Spleen (tissue), 11 donors: ENCODE measurements around the gene ZNF746. TPM values are rescaled to one million over a fixed set of nuclear protein-coding genes. Genes with fewer than 3 reads are reported as not detected.

Source experiments
- DNase-seq: peaks from one replicate; pipeline ENCODE4 v3.0.0-alpha.2; 2020
- H3K27ac ChIP-seq, 8 donors: fragments of 200-600 bp; sonication (generic) in 7 of 8; 1 replicate in 4 of 8; 2 replicates in 4 of 8; pipeline versions ENCODE4 v1.5.0 to v1.8.0; 2016 to 2021; ENCODE audit warnings: inconsistent platforms in 4 of 8, mild to moderate bottlenecking in 4 of 8, moderate library complexity in 1 of 8
- H3K27me3 ChIP-seq, 7 donors: fragments of 200-600 bp; sonication (generic) in 6 of 7; replicated peaks in 1 of 7; 1 replicate in 4 of 7; 2 replicates in 3 of 7; pipeline versions ENCODE4 v1.5.0 to v1.8.0; 2016 to 2021; ENCODE audit warnings: inconsistent platforms in 3 of 7, mild to moderate bottlenecking in 1 of 7
- H3K36me3 ChIP-seq, 6 donors: fragments of 200-600 bp; sonication (generic) in 5 of 6; 1 replicate in 4 of 6; 2 replicates in 2 of 6; pipeline versions ENCODE4 v1.5.0 to v1.8.0; 2016 to 2021; ENCODE audit warnings: inconsistent platforms in 2 of 6
- H3K4me1 ChIP-seq, 6 donors: fragments of 200-600 bp; sonication (generic) in 5 of 6; 1 replicate in 3 of 6; 2 replicates in 3 of 6; pipeline versions ENCODE4 v1.5.0 to v1.8.0; 2016 to 2021; ENCODE audit warnings: inconsistent platforms in 3 of 6
- H3K4me3 ChIP-seq, 8 donors: fragments of 200-600 bp; sonication (generic) in 7 of 8; 1 replicate in 4 of 8; 2 replicates in 4 of 8; pipeline versions ENCODE4 v1.5.0 to v1.8.0; 2016 to 2021; ENCODE audit warnings: inconsistent platforms in 4 of 8, mild to moderate bottlenecking in 4 of 8, moderate library complexity in 2 of 8
- H3K9me3 ChIP-seq, 8 donors: fragments of 200-600 bp; sonication (generic) in 7 of 8; 1 replicate in 4 of 8; 2 replicates in 4 of 8; pipeline versions ENCODE4 v1.5.0 to v1.8.0; 2016 to 2021; ENCODE audit warnings: inconsistent platforms in 4 of 8
- CTCF ChIP-seq, 11 experiments: fragments of 200-600 bp in 7 of 11; fragments of 450-650 bp in 4 of 11; sonication (generic) in 4 of 11; IDR thresholded peaks in 8 of 11; conservative IDR thresholded peaks in 3 of 11; 1 replicate in 7 of 11; 2 replicates in 4 of 11; pipeline versions ENCODE4 v1.4.0 to v1.8.0; 2016 to 2021; ENCODE audit warnings: antibody characterized with exemption in 11 of 11, inconsistent platforms in 4 of 11, mild to moderate bottlenecking in 1 of 11
- POLR2A ChIP-seq, 3 donors: fragments of 450-650 bp; IDR thresholded peaks; one replicate each; pipeline ENCODE4 v1.5.1; 2017; ENCODE audit warnings: antibody characterized with exemption in 3 of 3, mild to moderate bottlenecking in 1 of 3
- POLR2AphosphoS5 ChIP-seq, 3 donors: sonication (generic); formaldehyde crosslinking; IDR thresholded peaks; one replicate each; pipeline ENCODE4 v1.5.1; 2017; ENCODE audit warnings: antibody characterized with exemption in 3 of 3
- WGBS, 5 donors: extraction: QIAGEN DNeasy Blood & Tissue Kit in 3 of 5; methylation state at CpG; one replicate each; pipeline versions ENCODE4 v1.1.5 to v1.1.7; 2013 to 2018; 5-methylcytosine and 5-hydroxymethylcytosine counted together
- intact Hi-C: fragments of 100-400 bp; cut with DNase I; formaldehyde crosslinking; loops from one replicate; pipeline ENCODE4 v1.15.0; 2023; ENCODE audit warnings: low total_unique reads
- polyA plus RNA-seq, 3 donors: library from polyadenylated mRNA; stranded (reverse); fragments of 200-250 nt; gene quantifications; one replicate each; pipeline ENCODE4 v1.2.1, GENCODE V29; 2013
- total RNA-seq, 7 donors: library from RNA; depleted of rRNA in 3 of 7; stranded (reverse); fragments of >200 nt in 3 of 7; fragmentation: NEBNext Ultra II Directional in 4 of 7; extraction: Animal tissue kit (Norgen Biotek cat#: 25700) in 4 of 7; gene quantifications; one replicate each; pipeline versions ENCODE4 v1.1.0 to v1.2.1, GENCODE V29; 2016 to 2021
- donor health status: healthy with polysubstance abuse.
- donor health status: DM: no; HTN: no; CAD: no; lungs with moderate emphysema.
- donor health status: DM: no; HTN: no; CAD: no.
- donor health status: Bipolar disorder and iron deficiency.
- donor health status: healthy.
- donor health status: DM: no; HTN: no; CAD: no.
- donor health status: DM: yes; HTN: yes; CAD: no.

ZNF746 gene
- total and polyA plus RNA-seq, 10 donors: 6.1 to 46.5 (median 30.7) TPM

DNA sequence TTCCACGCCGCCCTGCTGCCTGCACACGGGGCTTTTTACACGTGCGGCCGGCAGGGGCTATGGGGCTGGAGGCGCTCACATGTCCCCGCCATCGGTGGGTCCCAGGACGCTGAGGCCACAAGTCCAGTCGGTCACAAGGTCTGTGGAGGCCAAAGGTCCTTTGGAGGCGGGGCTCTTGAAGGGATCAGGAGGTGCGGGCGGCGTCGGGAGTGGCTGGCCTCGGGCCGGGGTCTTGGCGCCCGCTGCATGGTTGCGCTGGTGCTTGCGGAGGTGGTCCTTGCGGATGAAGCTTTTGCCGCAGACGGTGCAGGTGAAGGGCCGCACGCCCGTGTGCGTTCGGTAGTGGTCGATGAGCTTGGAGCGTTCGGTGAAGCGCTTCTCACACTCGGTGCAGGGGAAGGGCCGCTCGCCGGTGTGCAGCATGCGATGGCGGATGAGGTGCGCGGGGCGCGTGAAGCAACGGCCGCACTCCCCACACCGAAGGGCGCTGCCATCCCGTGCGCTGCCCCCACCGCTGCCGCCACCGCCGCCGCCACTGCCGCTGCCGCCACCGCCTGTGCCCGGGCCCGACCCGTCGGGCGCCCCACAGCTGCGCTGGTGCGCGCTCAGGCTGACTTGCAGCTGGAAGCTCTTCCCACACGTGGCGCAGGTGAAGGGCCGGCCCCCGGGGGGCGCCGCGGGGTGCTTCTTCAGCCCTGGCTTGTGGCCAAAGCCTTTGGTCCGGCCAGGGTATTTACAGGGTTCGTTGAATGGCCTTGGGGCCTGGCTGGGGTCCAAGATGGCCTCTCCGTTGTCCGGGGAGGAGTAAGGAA lies 23.1 kb downstream of the ZNF746 start:
- H3K27me3 ChIP-seq: no peaks in the 10 kb centered on the region
- peaks cover 0 to 8% (median 7%) of the 10 kb centered on the region in 8 donors for H3K9me3 ChIP-seq
- H3K27ac ChIP-seq: no peak overlapping the region
- intact Hi-C loops: no loop called here
- WGBS, 5 donors: 95 to 97% (median 95%) methylated on average over 59 to 77 of the region's 77 CpGs
- peaks cover 0 to 96% (median 63%) of the 10 kb centered on the region in 6 donors for H3K36me3 ChIP-seq
- no peaks in the 10 kb centered on the region for H3K4me1 ChIP-seq
- H3K4me3 ChIP-seq: no peak overlapping the region
- DNase-seq: peak; percentile 71
- TF ChIP-seq POLR2A (IDR thresholded peaks at IDR 0.05) (no peak), CTCF (IDR thresholded peaks at IDR 0.05 in 8 of 11, conservative IDR thresholded peaks at IDR 0.05 in 3 of 11) (no peak), POLR2AphosphoS5 (IDR thresholded peaks at IDR 0.05) (peak in 2 of 3 donors; percentile 18 to 59)

DNA sequence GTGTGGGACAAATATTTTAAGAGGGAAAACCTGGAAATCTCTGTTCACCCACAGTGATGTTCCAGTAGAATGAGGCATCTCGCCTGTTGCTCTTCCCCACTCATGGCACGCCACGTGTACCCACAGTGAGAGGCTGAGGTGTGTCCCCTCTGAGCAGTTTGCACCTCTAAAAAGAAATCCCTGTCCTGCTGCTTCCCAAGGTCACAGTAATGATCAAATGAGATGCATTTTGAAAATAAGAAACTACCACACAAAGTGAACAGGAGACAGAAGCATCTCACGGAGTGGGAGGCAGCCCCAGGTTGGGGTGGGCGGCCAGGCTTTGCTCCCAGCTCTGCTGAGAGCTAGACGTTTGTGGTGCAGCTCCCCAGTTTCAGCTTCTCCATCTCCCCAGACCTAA lies 24.4 kb downstream of the ZNF746 start:
- H3K27ac ChIP-seq: no peak overlapping the region
- 91 to 98% (median 95%) methylated on average over 6 of the region's 6 CpGs for WGBS, 5 donors
- H3K9me3 ChIP-seq: no peaks in the 10 kb centered on the region
- intact Hi-C loops: no loop called here
- H3K4me3 ChIP-seq: no peak overlapping the region
- H3K27me3 ChIP-seq: no peaks in the 10 kb centered on the region
- H3K36me3 ChIP-seq: peaks cover 0 to 83% (median 57%) of the 10 kb centered on the region in 6 donors
- no peaks in the 10 kb centered on the region for H3K4me1 ChIP-seq
- no peak for DNase-seq
- TF ChIP-seq POLR2AphosphoS5 (IDR thresholded peaks at IDR 0.05) (no peak), POLR2A (IDR thresholded peaks at IDR 0.05) (no peak), CTCF (IDR thresholded peaks at IDR 0.05 in 8 of 11, conservative IDR thresholded peaks at IDR 0.05 in 3 of 11) (no peak)

DNA sequence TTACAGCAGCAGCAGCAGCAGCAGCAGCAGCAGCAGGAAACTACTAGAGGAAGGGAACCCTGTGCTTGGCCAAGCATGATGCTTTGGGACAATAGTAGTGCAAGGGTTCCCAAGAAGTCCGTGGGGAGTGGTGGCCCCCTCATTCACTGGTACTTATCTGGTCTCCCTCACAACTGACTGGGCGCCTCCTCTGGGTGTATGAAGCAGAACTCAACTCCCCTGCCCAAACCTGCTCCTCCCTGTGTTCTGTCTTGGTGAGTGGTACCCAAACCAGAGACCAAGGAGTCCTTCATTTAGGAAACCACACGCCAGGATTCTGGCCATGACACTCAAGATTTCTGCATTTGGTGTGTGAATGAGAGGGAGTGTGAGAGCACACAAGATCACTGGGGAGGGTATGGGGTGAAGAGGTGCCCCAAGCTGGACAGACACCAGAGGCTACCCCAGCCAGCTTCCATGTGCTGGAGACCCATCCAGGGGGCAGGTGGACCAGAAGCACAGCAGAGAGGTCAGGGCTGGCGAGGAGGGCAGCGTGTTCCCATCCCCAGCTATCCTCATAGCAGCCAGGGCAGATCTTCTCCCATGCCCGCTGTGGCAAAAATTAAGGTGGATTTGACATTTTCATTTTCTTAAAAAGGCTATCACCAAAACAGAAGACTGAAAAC lies 26.2 kb downstream of the ZNF746 start:
- Histone ChIP-seq H3K36me3 (peaks cover 0 to 65% (median 41%) of the 10 kb centered on the region in 6 donors), H3K4me3 (no peak overlapping the region), H3K9me3 (peaks cover 0 to 6% (median 0%) of the 10 kb centered on the region in 8 donors), H3K27ac (no peak overlapping the region), H3K27me3 (no peaks in the 10 kb centered on the region), H3K4me1 (no peaks in the 10 kb centered on the region)
- intact Hi-C loops: no loop called here
- DNase-seq: no peak
- TF ChIP-seq POLR2AphosphoS5 (IDR thresholded peaks at IDR 0.05) (no peak), POLR2A (IDR thresholded peaks at IDR 0.05) (no peak), CTCF (IDR thresholded peaks at IDR 0.05 in 8 of 11, conservative IDR thresholded peaks at IDR 0.05 in 3 of 11) (no peak)
- WGBS, 5 donors: 87 to 99% (median 97%) methylated on average over 6 of the region's 6 CpGs

- Histone ChIP-seq H3K27ac (no peak overlapping the region), H3K36me3 (peaks cover 0 to 49% (median 26%) of the 10 kb centered on the region in 6 donors), H3K4me3 (no peak overlapping the region), H3K4me1 (no peaks in the 10 kb centered on the region), H3K9me3 (peaks cover 0 to 6% (median 0%) of the 10 kb centered on the region in 8 donors), H3K27me3 (peaks cover 0 to 5% (median 0%) of the 10 kb centered on the region in 7 donors)
- no peak for DNase-seq
- intact Hi-C loops: no loop called here
- no peak for TF ChIP-seq CTCF (IDR thresholded peaks at IDR 0.05 in 8 of 11, conservative IDR thresholded peaks at IDR 0.05 in 3 of 11)
- WGBS, 5 donors: 92 to 96% (median 94%) methylated on average over 8 of the region's 8 CpGs
These were observed 27.8 kb downstream of the ZNF746 start for GRCh38 chr7:149469806-149470205.
